ENCODE data around the gene NOG.

The NOG gene

DNA sequence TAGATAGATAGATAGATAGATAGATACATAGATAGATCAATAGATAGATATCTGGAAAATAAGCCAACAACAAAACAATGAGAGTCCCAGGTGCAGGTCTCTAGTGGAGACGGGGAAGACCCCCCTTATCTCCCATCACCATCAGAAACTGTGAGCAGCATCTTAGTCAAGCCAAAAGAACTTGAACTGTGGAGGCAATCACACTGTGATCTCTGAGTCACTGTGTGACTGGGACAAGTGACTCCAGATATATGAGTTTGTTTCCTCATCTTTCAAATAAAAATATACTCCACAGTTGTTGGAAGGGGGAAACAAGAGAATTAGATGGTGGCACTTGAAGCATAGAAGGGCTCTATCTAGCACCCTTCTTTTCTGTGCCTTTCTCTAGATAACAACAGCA, 42.1 kb downstream of the NOG start:
- DNase-seq (ENCODE audit: low read depth in 2 of 2) = no peak

DNA sequence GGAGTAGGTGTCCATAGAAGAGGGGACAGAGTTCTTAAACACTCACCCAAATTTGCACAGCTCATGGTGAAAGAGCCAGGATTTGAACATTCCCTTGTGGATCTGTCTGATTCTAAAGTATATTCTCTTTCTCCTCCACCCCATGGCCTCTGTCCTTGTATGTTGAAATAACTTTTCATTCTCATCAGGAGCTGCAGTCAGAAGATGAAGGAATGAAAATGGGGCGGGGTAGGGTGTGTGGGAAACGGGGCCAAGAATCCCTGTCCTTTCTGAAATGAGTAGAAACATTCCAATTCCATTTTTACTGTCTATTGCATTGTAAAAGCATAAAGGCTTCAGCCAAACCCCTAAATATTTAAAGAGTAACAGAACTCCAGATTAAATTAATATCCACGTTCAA, 42.8 kb downstream of the NOG start:
- no peak for DNase-seq (ENCODE audit: low read depth in 2 of 2)

DNA sequence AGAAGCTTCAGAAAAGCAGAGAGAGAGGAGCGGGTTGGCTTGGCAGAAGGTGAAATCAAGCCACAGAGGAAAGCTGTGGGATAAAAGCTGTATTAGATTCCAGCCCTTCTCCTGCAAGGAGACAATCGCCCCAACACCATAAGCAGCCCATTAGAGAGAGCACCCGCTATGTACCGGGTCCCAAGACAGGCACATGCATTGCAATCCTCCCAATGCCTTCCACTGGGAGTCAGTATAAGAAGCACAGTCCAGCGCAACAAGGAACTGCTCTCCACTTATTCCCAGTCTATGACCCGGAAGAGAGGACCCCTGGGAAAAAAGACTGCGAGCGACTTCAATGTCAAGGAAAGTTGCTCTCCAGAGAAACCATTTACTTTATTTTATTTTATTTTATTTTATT, 43.8 kb downstream of the NOG start:
- DNase-seq (ENCODE audit: low read depth in 2 of 2) = no peak

DNA sequence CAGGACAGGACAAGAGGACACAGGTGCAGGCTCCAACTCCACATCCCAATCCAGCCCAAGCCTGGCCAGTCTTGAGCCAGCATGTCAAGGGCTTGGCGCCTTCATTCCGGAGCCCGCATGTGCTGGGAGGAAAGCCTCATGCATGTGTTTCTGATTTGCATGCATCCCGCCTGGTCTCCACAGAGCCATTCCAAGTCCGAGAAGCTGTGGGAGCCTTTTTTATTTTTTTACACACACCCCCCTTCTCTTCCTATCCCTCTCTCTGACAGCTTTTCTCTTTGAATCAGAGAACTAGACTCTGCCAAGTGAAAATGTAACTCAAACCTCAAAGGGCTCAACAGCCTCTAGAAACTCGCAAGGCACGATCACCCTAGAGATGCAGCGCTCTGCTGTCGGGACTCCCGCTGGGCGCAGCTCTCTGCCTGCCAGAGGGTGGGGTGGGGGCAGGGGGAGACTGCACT, 45.1 kb downstream of the NOG start:
- no peak for DNase-seq (ENCODE audit: low read depth in 2 of 2)

DNA sequence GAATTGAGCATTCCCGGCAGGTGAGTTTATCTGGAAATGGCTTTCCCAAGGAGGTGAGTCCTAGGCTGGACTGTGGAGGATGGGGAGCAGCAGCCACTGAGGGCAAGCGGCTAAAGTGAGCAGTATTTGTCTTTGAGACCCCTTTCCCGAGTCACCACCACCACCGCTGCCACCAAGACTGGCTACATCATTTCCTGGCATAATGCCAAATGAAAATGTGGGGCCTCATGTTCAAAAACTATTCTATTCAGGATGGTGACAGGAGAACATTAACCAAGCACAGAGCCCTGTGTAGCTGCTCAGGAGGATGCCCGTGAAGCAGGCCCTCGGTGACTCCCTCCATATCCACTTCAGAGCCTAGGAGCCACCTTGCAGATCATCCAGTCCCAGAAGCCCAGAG, 46.0 kb downstream of the NOG start:
- DNase-seq (ENCODE audit: low read depth in 2 of 2) = no peak

DNA sequence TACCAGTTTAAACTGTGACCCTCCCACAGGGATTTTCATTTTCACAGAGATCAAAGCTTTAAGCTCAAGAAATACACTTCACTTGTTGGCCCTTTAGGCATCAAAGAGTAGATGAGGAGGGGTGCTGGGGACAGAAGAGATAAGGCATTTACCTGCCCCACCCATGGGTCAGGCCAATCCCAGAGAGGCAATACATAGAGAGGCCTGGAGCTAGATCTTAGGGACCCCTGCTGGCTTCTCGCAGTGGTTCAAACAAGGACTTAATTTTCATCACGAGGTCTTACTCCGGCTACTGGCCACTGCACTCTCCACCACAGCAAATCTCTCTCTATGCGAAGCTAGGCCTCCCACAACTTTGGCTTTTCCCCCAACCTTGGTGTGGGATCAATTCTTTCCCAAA, 46.6 kb downstream of the NOG start:
- DNase-seq (ENCODE audit: low read depth in 2 of 2) = no peak

DNA sequence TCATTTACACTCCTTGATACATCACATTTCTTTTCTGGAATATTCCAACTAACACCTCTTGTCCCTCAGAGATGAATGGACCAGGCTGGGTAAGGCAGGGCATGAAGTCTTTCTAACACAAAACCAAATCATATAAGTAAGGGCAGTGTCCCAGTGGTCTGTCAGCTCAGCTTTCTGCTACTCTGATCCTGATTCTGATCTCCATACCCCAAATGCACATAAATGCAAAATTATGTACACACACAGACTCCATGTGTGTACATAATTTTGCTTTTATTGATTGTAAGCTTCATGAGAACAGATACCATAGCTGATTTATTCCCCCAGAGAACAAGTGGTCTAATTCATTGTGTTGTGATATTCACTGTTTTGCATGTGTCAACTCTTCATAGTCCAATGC, 47.9 kb downstream of the NOG start:
- DNase-seq (ENCODE audit: low read depth in 2 of 2) = no peak

DNA sequence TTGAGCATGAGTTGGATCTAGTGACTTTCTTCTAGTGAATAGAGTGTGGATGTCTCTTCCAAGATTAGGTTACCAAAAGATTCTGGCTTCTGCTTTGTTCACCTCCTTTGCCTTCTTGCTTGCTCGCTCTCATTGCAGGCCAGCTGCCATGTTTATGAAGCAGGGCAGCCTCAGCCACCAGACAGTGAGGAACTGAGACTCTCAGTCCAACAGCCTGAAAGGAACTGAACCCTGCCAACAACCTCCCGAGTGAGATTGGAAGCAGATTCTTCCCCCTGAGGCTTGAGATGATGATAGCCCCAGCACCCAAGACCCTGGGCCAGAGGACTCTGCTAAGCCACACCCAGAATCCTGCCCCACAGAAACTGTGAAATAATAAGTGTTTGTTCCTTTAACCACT, 48.4 kb downstream of the NOG start:
- DNase-seq (ENCODE audit: low read depth in 2 of 2) = no peak

DNA sequence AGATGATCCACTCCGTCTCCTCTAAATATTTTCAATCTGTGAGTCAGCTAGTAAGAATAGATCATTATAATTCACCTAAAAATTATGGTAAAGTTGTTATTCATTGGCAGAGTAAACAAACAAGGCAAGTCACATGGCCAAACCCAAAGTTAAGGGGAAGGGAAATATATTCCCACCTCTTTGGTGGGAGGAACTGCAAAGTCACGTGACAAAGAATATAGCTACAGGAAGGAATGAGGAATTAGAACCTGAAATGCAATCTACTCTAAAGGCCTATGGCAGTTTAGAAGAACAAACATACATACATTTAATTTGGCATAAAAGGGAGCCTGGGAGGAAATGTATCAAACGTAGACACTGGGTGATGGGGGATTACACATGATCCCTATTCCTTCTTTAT, 48.9 kb downstream of the NOG start:
- DNase-seq (ENCODE audit: low read depth in 2 of 2) = no peak
